Fibroblast of lung (primary cell): ENCODE results near the gene SLC5A6.

Source experiments
- EZH2 ChIP-seq: IDR thresholded peaks from 2 replicates; pipeline ENCODE4 v1.5.1; 2012; ENCODE audit warnings: low read length, control low read depth, mild to moderate bottlenecking; ENCODE audit errors: missing control alignments
- TF ChIP-seq, protein P1 (sequence below), 2 donors: IDR thresholded peaks in 1 of 2; conservative IDR thresholded peaks in 1 of 2; 1 replicate in 1 of 2; 2 replicates in 1 of 2; pipeline ENCODE4 v1.5.1; 2011 to 2012; ENCODE audit warnings: low read length in 2 of 2, control low read depth in 1 of 2, inconsistent platforms in 1 of 2, low read depth in 1 of 2, mild to moderate bottlenecking in 1 of 2

GRCh38 chr2:27236136-27236535, 24.1 kb upstream of the SLC5A6 start:
- no peak for TF ChIP-seq EZH2
- TF ChIP-seq, protein P1, sequence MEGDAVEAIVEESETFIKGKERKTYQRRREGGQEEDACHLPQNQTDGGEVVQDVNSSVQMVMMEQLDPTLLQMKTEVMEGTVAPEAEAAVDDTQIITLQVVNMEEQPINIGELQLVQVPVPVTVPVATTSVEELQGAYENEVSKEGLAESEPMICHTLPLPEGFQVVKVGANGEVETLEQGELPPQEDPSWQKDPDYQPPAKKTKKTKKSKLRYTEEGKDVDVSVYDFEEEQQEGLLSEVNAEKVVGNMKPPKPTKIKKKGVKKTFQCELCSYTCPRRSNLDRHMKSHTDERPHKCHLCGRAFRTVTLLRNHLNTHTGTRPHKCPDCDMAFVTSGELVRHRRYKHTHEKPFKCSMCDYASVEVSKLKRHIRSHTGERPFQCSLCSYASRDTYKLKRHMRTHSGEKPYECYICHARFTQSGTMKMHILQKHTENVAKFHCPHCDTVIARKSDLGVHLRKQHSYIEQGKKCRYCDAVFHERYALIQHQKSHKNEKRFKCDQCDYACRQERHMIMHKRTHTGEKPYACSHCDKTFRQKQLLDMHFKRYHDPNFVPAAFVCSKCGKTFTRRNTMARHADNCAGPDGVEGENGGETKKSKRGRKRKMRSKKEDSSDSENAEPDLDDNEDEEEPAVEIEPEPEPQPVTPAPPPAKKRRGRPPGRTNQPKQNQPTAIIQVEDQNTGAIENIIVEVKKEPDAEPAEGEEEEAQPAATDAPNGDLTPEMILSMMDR (conservative IDR thresholded peaks at IDR 0.05 in 1 of 2, IDR thresholded peaks at IDR 0.05 in 1 of 2; ENCODE audit: low read depth in 1 of 2, low read length in 2 of 2), result no peak
